ENCODE results near the gene RIIAD1. TPM values are rescaled to one million over a fixed set of nuclear protein-coding genes. Genes with fewer than 3 reads are reported as not detected.

The RIIAD1 gene
- total RNA-seq: not detected in 2 replicates

DNA sequence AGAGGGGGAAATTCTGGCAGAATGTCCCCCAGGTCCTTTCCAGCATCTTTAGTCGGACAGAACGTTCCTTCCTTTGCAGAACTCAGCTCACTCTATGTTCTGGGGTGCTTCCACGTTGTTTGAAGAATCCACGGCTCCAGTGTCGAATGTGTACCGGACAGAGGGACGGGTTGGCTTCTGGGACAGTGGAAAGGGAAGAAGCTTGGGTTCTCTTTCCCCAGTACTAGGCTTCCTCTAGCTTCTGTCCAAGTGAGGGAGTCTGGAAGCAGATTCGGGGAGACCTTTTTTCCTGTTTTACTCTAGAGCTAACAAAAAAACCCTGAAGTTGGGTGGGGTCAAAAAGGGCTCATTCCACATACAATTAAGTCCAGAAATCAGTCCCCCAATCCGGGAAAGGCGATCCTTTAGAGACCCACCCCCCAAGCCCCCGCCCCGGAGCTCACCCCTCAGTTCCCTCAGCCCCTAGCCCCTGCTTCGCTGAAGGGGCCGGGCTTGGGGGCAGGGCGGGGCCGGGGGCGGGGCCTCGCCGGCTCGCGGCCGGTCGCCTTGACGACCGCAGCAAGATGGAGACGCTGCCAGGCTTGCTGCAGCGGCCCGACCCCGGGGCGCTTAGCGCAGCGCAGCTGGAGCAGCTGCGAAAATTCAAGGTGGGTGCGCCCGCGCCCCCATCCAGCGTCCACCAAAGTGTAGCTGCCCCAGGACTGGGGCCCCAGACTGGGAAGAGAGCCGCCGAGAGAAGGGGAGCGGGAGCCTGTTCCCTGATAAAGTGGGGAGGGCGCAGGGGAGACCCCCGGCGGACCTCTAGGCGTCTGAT is at the start of gene RIIAD1:
Gene RIIAD1 (plus strand): TSS at position 549 of the 814 bp plus-strand sequence. CDS start 15 bp downstream, at position 564.
- no peaks in the 10 kb centered on the region for H3K36me3 ChIP-seq (ENCODE audit: insufficient read depth, low read length)
- H4K20me1 ChIP-seq (ENCODE audit: insufficient read depth, low read length): no peaks in the 10 kb centered on the region
- peak; percentile 95 for DNase-seq (ENCODE audit: insufficient read length, low spot score, missing footprints)
- no peaks in the 10 kb centered on the region for H3K79me2 ChIP-seq (ENCODE audit: insufficient read depth, low read length)
- H3K4me2 ChIP-seq (ENCODE audit: insufficient read depth, low read length): peak within 1 kb of the TSS; percentile 99
- TF ChIP-seq CTCF (IDR thresholded peaks at IDR 0.05; ENCODE audit: extremely low read depth, low read depth, low read length): no peak
- peaks cover 15% of the 10 kb centered on the region for H3K4me1 ChIP-seq (ENCODE audit: insufficient read depth, low read length)
- H3K4me3 ChIP-seq (ENCODE audit: insufficient read depth, low read length): peak within 1 kb of the TSS; percentile 72
- H3K27me3 ChIP-seq (ENCODE audit: insufficient read depth, low read length): peaks cover 66% of the 10 kb centered on the region
- peak within 1 kb of the TSS; percentile 97 for H2AFZ ChIP-seq (ENCODE audit: low read length)
- H3K27ac ChIP-seq (ENCODE audit: low read depth, low read length): no peak within 1 kb of the TSS
- no peaks in the 10 kb centered on the region for H3K9me3 ChIP-seq (ENCODE audit: low read depth, low read length)

DNA sequence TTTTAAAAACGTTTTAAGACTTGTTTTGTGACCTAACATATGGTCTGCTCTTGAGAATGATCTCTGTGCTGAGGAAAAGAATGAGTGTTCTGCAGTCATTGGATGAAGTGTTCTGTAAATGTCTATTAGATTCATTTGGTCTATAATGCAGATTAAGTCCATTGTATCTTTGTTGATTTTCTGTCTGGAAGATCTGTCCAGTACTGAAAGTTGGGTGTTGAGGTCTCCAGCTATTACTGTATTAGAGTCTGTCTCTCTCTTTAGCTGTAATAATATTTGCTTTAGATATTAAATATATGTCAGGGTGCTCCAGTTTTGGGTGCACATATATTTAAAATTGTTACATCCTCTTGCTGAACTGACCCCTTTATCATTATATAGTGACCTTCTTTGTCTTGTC is 47.9 kb upstream of the RIIAD1 start:
- TF ChIP-seq CTCF (IDR thresholded peaks at IDR 0.05; ENCODE audit: extremely low read depth, low read depth, low read length): no peak
- no peaks in the 10 kb centered on the region for H3K4me1 ChIP-seq (ENCODE audit: insufficient read depth, low read length)
- H3K9me3 ChIP-seq (ENCODE audit: low read depth, low read length): no peaks in the 10 kb centered on the region
- H4K20me1 ChIP-seq (ENCODE audit: insufficient read depth, low read length): no peaks in the 10 kb centered on the region
- no peaks in the 10 kb centered on the region for H3K27me3 ChIP-seq (ENCODE audit: insufficient read depth, low read length)
- no peak overlapping the region for H2AFZ ChIP-seq (ENCODE audit: low read length)
- H3K27ac ChIP-seq (ENCODE audit: low read depth, low read length): no peak overlapping the region
- H3K4me3 ChIP-seq (ENCODE audit: insufficient read depth, low read length): no peak overlapping the region
- H3K79me2 ChIP-seq (ENCODE audit: insufficient read depth, low read length): no peaks in the 10 kb centered on the region
- no peak for DNase-seq (ENCODE audit: insufficient read length, low spot score, missing footprints)
- H3K4me2 ChIP-seq (ENCODE audit: insufficient read depth, low read length): no peak overlapping the region
- peaks cover 8% of the 10 kb centered on the region for H3K36me3 ChIP-seq (ENCODE audit: insufficient read depth, low read length)

DNA sequence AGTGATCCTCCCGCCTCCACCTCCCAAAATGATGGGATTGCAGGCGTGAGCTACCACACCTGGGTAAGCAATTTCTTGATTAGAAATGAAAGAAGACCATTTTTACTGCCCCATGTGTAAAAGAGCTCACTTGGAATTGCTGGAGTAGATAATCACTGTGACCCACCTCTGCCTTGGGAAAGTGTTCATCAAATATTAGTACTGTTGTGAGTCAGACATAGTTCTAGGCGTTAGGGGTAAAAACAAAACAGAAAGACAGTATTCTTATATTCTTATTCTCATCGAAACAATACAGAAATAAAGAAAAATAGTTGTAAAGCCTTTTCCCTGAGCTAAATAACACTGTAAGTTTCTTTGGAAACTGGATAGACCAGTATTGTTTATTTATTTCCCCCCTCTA is 40.9 kb upstream of the RIIAD1 start:
- peaks cover 13% of the 10 kb centered on the region for H3K4me1 ChIP-seq (ENCODE audit: insufficient read depth, low read length)
- peak overlapping the region; percentile 71 for H3K4me2 ChIP-seq (ENCODE audit: insufficient read depth, low read length)
- peak overlapping the region; percentile 58 for H3K27ac ChIP-seq (ENCODE audit: low read depth, low read length)
- no peaks in the 10 kb centered on the region for H3K27me3 ChIP-seq (ENCODE audit: insufficient read depth, low read length)
- no peak for DNase-seq (ENCODE audit: insufficient read length, low spot score, missing footprints)
- no peak overlapping the region for H2AFZ ChIP-seq (ENCODE audit: low read length)
- no peaks in the 10 kb centered on the region for H3K9me3 ChIP-seq (ENCODE audit: low read depth, low read length)
- no peaks in the 10 kb centered on the region for H3K79me2 ChIP-seq (ENCODE audit: insufficient read depth, low read length)
- H3K4me3 ChIP-seq (ENCODE audit: insufficient read depth, low read length): peak overlapping the region; percentile 39
- H3K36me3 ChIP-seq (ENCODE audit: insufficient read depth, low read length): peaks cover 3% of the 10 kb centered on the region
- TF ChIP-seq CTCF (IDR thresholded peaks at IDR 0.05; ENCODE audit: extremely low read depth, low read depth, low read length): no peak
- H4K20me1 ChIP-seq (ENCODE audit: insufficient read depth, low read length): no peaks in the 10 kb centered on the region

DNA sequence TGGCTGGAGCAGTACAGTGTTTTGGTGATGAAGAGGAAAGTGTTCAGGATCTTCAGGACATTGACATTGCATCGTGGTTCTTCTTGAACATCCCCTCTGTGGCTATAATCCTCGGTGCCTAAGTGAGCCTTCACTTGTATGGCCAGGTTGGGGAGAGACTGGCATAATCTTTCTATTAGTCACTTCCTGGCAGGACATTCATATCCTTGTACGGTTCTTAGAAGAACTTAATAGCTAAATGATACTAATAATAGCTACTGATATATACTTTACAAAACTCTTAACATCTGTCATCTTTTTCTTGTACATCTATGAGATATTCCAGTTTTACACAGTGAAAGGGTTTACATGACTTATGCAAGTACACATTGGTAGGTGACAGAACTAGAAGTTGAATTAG is 40.5 kb upstream of the RIIAD1 start:
- peaks cover 3% of the 10 kb centered on the region for H3K36me3 ChIP-seq (ENCODE audit: insufficient read depth, low read length)
- no peaks in the 10 kb centered on the region for H4K20me1 ChIP-seq (ENCODE audit: insufficient read depth, low read length)
- no peaks in the 10 kb centered on the region for H3K79me2 ChIP-seq (ENCODE audit: insufficient read depth, low read length)
- H2AFZ ChIP-seq (ENCODE audit: low read length): no peak overlapping the region
- H3K27ac ChIP-seq (ENCODE audit: low read depth, low read length): peak overlapping the region; percentile 58
- H3K9me3 ChIP-seq (ENCODE audit: low read depth, low read length): no peaks in the 10 kb centered on the region
- TF ChIP-seq CTCF (IDR thresholded peaks at IDR 0.05; ENCODE audit: extremely low read depth, low read depth, low read length): no peak
- DNase-seq (ENCODE audit: insufficient read length, low spot score, missing footprints): peak; percentile 76
- peak overlapping the region; percentile 39 for H3K4me3 ChIP-seq (ENCODE audit: insufficient read depth, low read length)
- no peaks in the 10 kb centered on the region for H3K27me3 ChIP-seq (ENCODE audit: insufficient read depth, low read length)
- H3K4me1 ChIP-seq (ENCODE audit: insufficient read depth, low read length): peaks cover 13% of the 10 kb centered on the region
- H3K4me2 ChIP-seq (ENCODE audit: insufficient read depth, low read length): peak overlapping the region; percentile 71

Data from osteoblast (primary cell).